ENCODE results near the gene SLC7A14.

Gene SLC7A14

GRCh38 chr3:170467007-170467406, 118.9 kb downstream of the SLC7A14 start:
- peak; percentile 80 for DNase-seq

GRCh38 chr3:170465955-170466354, 119.9 kb downstream of the SLC7A14 start:
- no peak for DNase-seq

- DNase-seq = no peak
Observed at GRCh38 chr3:170463011-170463410, 122.9 kb downstream of the SLC7A14 start.

DNA sequence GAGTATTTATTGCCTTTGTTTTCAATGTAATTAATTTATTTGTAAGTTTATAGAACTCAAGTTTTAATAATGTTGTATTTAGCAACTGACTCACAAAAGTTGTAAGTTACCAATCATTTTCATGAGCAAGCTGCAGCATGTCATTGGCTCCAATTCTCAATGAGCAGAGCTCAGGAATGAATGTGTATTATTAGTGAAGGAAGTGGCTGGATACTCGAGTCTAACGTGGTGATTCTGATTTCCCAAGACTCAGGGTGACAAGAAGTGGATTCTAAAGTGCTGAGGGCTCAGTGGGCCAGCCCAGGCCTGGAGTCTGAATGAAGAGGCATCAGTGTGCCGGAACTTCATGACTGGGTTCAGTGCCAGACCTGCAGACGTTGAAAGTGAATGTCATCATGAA, 127.6 kb downstream of the SLC7A14 start:
- no peak for DNase-seq

DNA sequence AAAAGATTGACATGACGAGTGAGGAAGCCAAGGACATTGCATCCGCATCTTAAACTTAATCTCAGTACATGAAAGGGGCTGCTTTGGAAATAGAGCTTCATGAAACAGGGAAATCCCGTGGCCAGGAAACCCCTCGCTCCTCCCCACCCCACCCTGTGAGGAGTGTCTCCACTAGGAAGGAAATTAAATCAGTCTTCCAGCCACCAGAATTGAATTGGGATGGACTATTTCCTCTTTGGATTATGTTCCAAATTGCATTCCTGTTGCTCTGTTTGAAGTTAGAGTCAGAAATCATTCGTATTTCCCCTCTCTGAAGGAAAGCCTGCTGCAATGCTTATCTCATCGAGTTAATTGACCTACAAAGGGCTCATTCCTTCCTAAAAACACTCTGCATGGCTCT, 131.4 kb downstream of the SLC7A14 start:
- no peak for DNase-seq

DNA sequence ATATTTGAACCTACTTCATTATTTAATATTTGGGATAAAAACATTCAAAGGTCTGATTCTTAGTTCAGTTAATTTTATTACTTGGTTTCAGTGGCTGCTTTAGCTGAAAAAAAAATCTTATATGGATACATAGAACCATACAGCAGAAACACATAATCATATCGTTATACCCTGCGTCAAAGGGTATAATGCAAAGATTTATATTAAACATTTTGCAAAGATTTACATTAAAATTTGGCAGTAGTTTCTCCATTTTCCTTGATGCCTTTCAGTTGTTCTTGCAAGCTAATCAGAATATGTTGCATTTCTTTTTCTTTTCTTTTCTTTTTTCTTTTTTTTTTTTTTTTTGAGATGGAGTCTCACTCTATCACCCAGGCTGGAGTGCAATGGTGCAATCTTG, 135.8 kb downstream of the SLC7A14 start:
- DNase-seq = no peak

DNA sequence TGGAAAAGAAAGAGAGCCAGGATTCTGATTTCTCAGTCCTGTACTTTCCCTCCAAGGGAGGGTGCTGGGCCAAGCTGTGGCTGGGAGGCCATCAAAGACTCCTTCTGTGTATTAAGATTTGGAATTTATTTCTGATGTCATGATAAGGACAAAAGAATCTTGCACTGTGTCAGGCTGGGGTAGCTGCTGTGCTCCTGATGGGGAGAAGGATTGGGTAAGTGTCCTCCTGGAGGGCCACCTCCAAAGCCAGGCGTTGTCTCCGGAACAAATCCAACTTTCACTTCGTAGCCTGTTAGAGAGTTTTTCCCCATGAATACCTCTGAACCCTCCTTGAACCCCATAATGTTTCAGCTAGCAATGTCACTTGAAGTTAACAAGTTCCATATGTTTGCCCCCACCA, 137.3 kb downstream of the SLC7A14 start:
- DNase-seq = no peak

DNA sequence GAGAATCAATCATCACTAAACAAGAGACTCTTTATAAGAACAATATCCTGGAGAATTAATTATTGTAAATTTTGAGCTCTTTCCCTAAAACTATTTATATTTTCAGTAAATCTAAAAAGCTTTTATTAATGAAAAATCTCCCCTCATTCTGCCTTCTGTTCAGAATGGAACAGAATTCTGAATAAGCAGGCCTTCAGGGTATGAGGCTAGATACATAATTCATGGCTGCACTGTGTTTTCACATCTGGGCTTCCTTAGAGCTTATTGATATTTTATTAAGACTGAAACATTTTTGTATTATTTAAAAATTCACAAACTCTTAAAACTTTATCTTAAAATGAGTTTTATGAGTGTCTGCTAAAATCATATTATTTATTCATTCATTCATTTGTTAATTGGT, 142.4 kb downstream of the SLC7A14 start:
- no peak for DNase-seq

- DNase-seq = no peak
Observed at GRCh38 chr3:170442947-170443346, 142.9 kb downstream of the SLC7A14 start.

DNA sequence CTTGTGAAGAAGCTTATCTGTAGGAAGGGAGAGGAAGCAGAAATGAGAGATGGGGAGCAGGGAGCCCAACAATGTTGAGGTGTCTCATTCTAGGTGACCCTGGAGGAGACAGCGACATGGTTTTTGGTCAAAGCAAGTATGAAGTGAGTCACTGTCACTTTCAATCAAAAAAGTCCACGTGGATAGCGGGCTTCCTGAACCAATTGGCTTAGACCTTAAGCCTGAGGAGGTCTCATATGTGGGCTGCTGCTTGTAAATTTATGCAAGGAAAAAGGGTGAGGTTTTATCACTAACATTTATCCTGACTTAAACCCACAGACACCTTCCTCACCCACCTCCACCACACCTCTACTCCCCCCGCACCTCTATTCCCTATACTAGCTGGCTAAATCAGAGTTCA, 144.5 kb downstream of the SLC7A14 start:
- no peak for DNase-seq

- no peak for DNase-seq
Observed at GRCh38 chr3:170440344-170440743, 145.5 kb downstream of the SLC7A14 start.

DNA sequence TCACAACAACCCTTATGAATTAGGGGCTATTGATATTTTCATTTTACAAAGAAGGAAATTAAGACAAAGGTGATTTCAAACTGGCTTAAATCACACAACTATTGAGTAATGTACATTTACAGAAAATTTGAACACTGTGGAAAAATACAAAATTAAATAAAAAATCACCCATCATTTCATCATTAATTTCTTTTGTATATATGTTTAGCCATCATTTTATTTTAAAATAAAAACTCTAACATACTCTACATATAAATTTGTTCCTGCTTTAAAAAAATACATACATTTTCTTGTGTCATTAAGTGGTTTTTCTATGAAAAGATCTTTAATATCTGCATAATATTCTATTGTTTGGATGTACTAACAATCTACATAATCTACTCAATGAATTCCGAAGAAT, 147.0 kb downstream of the SLC7A14 start:
- no peak for DNase-seq

DNA sequence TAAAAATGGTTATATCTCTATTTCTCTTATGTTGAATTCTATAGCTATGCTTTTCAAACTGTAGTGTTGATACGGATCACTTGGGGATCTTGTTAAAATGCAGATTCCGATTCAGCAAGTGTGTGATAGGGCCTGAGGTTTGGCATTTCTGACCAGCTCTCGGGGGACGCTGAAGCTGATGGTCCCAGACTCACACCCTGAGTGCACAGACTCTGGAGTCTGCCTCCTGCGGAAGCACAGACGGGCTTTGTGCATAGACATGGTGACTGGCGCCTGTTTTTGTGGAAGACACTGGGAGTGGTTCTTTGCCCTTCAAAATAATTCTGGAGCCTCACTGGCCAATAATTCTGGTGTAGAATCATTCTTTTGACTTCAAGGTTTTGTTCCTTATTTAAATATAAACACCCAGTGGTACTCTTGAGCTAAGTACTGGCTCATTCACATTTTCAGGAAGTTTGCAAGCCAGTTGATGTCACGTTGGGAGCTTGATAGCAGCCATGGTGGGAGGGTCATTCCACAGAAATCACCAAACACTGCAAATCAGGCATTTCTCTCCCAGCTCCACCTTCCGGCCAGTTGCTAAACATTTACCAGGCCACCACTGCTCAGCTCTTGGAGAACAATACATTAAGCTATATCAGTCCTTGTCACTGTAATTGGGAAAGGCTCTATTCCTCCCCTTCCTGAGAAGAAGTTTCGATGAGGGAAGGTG, 148.0 kb downstream of the SLC7A14 start:
- no peak for DNase-seq

DNA sequence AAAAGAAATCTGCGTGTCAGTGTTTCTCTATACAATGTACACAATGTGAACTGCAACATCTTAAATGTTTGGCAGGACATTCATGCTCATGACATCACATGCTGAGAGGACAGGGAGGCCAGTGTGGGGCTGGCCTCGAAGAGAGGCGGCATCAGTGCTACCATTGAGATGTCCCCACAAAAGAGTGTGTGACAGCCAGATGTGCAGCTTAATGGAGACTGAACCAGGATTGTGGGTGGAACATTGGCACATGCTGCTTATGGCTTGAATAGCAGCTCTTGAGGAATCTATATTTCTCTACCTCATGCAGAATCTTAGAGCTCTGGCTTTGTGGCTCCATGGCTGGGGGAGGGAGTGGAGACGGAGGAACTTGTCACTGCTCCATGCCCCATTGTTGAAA, 148.7 kb downstream of the SLC7A14 start:
- no peak for DNase-seq

DNA sequence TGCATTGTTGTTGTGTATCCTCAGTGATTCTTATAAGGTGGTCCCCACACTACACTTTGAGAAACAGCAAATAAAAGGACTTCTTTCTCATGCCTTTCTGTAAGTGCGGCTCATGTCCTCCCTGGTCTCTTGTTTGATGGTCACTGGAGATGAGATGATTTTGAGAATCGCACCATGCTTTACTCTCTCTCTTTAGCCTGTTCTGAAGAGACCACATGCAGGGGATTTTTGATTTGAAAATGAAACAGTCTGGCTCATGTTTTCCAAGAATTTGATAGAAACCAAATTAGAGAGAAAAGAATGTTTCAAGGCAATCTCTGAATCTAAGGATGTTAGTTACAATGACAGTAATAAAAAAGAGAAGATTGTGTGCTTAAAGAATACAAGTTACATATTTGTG, 149.2 kb downstream of the SLC7A14 start:
- DNase-seq = no peak

- DNase-seq = no peak
Observed at GRCh38 chr3:170432416-170432815, 153.5 kb downstream of the SLC7A14 start.

GRCh38 chr3:170431054-170431453, 154.8 kb downstream of the SLC7A14 start:
- no peak for DNase-seq

- no peak for DNase-seq
Observed at GRCh38 chr3:170429050-170429449, 156.8 kb downstream of the SLC7A14 start.

GRCh38 chr3:170428095-170428494, 157.8 kb downstream of the SLC7A14 start:
- no peak for DNase-seq

GRCh38 chr3:170426240-170426797, 159.6 kb downstream of the SLC7A14 start:
- DNase-seq = no peak

DNA sequence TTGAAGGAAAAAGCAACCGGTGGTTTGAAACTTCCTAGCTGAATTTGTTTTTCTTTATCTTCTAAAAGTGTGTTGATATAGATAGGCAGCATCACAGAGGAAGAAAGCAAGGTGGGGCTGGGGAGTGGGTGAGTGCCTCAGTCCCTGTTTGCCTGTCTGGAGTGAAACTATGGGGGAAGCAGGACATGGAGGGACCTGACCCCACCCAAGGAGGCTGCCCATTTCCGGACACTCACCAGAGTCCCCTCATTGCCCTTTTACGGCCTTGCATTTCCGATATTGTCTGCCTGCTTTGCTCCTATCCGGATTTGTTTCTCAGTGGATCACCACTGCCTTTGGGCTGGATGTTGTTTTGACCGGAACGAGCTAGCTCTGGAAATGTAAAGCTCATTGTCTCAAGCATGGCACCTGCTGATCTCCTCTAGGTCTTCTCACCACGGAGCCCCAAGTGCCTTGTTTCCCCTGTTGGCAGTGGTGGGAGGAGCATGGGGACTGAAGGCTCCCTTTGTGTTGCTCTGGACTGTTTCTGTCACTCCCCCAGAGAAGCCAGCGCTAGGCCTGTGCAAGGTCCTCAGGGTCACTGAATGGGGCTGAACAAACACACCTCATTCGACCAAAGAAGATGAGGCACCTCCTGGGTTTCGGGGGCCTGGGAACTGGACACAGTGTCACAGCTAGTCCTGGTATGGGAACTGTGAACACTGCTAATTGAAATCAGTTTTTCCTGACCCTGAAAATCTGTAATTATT, 160.2 kb downstream of the SLC7A14 start:
- peak; percentile 32 for DNase-seq

DNA sequence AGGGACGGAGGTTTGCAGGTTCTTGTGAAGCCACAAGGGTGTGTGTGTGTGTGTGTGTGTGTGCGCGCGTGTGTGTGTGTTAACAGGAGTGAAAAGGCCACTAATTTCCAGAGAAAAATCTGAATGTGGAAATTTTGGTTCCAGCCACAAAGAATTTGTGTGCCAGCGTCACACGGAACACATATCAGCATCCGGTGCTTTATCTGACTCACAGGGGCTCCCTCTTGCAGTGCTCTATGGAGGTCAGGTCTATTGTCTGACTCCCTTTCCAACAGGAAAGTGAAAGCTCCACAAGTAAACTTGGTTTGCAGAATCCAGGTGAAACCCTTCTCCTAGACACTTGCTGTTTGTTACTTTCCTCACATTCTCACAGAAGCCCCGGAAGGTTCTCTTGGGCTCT, 161.0 kb downstream of the SLC7A14 start:
- no peak for DNase-seq

DNA sequence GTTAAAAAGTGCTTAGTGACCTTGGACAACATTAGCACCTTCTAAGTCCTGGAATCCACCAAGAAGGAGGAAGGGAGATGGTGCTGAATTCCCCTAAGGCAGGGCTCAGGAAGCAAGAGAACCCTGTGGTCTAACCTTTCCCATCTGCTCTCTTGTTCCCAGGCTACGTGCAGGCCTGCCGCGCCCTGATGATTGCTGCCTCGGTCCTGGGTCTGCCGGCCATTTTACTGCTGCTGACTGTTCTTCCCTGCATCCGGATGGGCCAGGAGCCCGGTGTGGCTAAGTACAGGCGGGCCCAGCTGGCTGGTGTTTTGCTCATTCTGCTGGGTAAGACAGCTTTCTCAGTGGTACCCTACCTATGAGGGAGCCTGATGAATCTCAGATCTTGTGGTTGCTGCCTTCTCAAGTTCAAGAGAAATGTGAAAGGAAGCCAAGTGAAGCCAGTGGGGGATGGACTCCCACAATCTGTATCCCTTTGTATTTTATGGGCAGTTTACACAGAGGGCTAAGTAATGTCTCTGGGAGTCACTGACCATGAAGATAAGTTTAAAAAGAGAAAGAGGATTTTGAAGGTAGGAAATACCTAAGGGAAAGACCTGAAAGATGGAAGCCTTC, 162.8 kb downstream of the SLC7A14 start:
- no peak for DNase-seq

DNA sequence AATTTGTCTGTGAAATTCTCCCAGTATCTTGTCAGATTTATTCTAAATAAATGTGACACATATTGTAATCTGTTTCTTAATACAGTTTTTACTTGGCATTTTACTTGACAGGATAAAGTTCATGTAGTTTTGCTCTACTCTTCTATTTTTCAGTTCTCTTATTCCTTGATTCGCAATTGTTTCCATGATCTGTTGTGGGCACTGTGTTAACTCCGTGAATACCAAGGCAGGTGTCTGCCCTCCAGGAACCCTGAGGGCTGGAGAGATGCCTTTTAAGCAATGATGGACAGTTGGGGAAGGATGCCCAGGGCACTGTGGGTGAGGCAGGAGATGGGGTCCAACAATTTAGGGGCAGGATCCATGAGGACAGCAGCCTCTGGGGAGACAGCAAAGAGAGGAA, 164.1 kb downstream of the SLC7A14 start:
- no peak for DNase-seq

Data from NCI-H187 treated with DMSO at 0.1 percent for 48 hours (cell line).